Renal cortex interstitium (tissue), 11 donors: ENCODE measurements around the gene TNFRSF8. TPM values are rescaled to one million over a fixed set of nuclear protein-coding genes. Genes with fewer than 3 reads are reported as not detected.

Source experiments
- DNase-seq, 11 donors: peaks; one replicate each; pipeline ENCODE4 v3.0.0-alpha.2; 2013; ENCODE audit warnings: low read depth in 9 of 11, low spot score in 4 of 11; ENCODE audit errors: extremely low read depth in 1 of 11
- polyA plus RNA-seq, 3 donors: library from polyadenylated mRNA; unstranded; fragments of 120-200 nt; gene quantifications; one replicate each; pipeline ENCODE4 v1.2.1, GENCODE V29; 2013; ENCODE audit not compliant: insufficient read length in 3 of 3

The TNFRSF8 gene
- polyA plus RNA-seq, 3 donors = 0.32 to 0.55 (median 0.44) TPM

DNA sequence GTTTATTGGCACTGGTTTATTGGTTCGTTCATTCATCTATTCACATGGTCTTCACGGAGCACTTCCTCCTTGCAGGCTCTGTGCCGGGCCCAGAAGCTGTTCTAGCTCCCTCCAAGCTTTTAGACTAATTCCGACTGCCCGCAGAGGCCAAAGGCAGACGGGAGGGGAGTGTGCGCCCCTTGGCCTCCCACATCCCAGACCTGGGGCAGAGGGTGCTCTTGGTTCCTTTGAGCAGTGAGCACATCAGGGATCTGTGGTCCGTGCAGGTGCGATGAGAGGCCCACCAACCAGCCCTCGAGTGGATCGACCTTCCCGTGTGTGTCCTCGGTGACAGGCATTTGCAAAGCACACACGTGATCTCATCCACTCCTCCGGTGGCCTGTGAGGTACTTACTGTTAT lies 65.0 kb downstream of the TNFRSF8 start:
- DNase-seq = no peak

DNA sequence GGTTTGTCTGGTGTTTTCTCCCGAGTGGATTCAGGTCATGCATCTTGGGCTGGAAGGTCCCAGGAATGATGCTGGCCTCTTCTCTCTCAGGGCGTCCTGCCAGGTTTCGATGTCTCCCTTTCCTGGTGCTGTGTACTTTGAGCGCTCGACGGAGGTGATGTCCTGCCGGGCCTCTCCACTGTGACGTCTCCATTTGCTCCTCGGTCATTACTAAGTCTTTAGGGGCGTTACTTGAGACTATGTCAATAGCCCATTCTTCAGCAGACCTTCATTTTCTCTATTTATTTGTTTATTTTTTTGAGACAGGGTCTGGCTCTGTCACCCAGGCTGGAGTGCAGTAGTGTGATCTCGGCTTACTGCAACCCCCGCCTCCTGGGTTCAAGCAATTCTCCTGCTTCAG lies 66.5 kb downstream of the TNFRSF8 start:
- no peak for DNase-seq

DNA sequence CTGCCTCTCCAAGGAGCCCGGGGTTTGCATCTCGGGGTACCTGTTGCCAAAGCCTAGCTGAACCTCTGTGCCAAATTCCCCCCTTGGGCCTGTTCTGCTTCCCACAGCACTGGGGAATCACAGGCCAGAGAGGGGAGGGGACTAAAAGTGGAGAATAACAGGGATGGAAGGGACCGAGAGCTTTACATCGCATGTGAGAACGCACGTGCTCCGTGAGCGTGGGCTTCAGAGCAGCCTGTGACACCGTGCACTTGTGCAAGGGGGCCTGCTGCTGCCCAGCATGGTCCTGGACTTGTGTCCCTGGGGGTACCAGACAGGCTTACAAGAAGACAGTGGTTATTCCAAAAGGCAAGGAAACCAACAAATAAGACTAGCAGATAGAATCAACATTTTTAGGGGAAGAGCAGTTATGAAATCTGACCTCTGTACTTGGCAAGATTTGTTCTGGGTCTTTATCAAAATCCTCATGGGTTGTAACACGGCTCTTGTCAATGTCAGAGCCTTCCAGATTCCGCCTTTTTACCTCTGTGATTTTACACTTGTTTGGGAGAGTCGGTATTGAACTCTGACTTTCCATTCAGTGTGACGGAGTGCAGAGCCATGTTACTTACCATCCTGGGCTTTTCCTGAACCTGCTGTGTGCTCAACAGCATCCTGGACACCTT lies 67.5 kb downstream of the TNFRSF8 start:
- no peak for DNase-seq

DNA sequence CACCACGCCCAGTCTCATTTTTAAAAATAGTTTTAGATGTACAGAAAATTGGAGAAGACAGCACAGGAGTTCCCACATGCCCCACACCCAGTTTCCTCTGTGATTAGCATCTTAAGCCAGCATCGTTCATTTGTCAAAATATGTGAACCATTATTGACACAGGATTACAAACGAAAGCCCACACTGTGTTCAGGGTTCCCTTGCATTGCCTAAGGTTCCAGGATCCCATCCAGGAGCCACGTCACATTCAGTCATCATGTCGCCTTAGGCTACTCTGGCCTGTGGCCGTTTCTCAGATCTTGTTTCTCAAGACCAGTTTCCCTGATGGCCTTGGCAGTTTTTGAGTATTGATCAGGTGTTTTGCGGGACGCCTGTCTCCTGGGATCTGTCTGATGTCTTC lies 69.0 kb downstream of the TNFRSF8 start:
- no peak for DNase-seq

DNA sequence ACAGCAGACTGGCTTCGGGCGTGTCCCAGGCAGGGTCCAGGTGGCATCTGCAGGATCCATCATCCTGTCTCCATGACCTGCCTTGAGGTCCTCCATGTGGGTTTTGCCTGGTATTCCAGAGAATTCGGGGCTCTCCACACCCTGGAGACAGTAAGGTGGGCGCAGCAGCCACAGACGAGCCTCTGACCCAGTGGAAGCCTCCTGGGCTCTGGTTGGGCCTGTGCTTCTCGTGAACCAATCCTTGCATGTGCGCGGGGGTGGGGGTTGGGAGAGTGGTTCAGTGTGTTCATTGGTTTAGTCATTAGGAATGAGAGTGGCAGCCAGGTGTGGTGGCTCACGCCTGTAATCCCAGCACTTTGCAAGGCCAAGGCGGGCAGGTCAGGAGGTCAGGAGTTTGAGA lies 71.6 kb downstream of the TNFRSF8 start:
- DNase-seq = no peak

DNA sequence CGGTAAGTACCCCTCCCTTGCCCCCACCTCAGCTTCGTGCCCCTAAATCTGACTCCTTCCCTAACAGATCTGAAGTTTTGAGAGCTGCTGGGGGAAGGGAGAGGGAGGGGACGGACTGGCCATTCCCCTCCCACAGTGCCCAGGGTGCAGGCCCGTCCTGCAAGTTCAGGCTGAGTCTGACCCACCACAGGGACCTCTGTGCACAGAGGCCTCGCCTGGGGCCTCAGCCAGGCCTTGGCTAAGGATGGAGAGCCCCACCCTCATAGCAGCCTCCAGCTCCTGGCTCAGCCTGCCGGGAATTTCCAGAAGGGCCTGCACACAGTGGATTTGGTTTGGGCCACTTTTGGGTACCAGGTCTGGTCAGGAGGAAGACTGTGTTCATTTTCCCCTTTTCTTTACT lies 72.5 kb downstream of the TNFRSF8 start:
- DNase-seq = no peak

DNA sequence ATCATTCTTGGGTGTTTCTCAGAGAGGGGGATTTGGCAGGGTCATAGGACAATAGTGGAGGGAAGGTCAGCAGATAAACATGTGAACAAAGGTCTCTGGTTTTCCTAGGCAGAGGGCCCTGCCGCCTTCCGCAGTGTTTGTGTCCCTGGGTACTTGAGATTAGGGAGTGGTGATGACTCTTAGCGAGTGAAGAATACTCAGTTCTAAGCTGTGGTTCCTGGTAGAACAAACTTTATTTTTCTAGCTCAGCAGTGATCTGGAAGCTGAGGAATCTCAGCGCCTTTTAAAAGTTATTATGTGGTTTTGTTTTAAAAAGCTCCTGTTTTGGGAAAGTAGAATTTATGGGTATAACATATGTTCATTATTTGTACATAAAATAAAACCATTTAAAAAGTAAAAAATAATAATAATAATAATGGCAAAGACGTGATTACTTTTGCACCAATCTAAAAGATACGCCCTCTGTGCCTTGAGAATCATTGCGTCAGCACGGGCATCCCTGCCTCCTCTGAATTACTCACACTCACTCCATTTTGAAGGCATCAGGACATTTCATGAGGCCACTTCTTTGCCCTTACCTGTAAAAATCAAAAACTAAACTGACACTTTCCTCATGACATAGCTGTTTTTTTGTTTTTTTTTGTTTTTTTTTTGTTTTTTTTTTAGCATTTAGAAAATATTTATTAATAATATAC lies 74.0 kb downstream of the TNFRSF8 start:
- DNase-seq = no peak

DNA sequence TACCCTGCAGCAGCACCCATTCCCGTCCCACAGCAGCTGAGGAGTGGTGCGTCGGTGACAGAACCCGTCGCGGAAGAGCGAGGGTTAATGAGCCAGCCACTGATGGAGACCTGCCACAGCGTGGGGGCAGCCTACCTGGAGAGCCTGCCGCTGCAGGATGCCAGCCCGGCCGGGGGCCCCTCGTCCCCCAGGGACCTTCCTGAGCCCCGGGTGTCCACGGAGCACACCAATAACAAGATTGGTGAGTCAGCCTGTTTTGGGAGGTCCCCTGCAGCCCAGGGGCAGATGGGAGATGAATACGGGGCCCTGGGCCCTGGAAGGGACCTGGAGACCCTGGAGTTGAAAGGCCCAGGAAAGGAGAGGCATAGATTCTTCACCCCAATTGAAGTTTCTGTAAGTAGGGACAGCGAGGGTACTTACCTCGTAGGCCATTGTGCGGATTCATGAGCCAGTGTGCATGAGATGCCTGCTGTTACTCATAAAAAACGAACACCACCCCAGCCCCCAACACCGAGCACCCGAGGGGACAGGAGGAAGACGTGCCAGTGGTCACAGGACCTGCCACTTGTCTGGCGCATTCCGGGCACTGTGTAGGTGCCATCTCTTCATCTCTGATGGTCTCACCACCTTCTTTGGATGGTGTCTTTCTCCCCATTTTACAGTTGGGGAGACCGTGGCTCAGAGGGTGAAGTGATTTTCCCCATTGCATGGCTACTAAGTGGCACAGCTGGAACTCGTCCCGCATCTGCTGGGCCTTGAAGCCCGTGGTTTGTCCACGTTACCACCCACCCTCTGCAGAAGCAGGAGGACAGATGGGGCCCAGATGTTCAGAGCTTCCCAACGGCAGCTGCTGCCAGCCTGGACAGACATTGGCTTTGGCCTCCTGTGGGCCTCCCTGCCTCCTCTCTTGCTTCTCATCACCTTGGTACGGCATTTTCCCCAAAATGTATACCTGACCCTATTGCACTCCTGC lies 75.4 kb downstream of the TNFRSF8 start:
- DNase-seq = no peak

DNA sequence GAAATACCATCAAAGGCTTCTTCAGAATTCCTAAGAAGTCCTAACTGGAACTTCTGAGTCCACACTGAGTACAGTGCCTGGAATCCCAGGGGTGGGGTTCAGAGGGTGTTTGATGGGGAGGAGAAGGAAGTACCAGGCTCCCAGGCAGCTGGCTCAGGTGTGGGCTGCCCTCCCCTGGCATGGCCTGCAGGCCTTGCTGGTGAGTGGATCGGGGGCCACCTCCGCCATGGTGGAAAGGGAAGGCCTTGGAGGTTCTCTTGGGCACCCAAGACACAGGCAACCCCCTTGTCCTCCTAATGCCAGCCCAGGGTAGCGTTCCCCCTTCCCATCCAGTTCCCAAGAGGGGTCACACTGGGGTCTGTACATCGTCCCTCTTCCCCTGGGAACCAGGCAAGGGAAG lies 76.9 kb downstream of the TNFRSF8 start:
- no peak for DNase-seq

DNA sequence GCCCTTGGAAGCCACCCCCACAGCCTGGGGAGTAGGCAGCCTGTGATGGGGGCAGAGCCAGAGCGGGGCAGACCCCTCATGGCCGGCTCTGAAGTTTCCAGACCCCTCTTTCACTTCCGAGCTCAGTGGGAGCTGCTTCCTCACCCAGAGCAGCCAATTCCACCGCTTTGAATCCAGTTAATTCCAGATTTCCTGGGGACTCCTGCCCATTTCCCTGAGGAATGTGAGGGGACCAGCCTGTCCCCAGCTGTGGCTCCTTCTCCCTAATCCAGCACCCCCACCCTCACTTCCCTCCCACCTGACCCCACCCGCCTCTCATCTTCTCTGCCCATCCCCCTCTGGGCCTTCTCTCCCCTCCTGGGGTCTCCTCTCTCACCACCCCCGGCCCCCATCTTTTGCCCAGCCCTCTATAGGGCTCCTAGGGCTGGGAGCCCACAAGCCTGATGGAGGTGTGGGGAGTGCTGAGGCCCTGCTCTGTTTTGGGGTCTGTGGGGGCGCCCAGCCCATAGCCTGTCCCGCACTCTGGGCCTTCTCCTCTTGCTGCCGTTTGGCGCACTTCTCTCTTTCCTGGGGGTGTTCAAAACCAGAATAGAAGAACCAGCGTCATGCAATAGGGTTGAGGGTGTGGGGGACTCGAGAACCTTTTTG lies 77.5 kb downstream of the TNFRSF8 start:
- DNase-seq = no peak

DNA sequence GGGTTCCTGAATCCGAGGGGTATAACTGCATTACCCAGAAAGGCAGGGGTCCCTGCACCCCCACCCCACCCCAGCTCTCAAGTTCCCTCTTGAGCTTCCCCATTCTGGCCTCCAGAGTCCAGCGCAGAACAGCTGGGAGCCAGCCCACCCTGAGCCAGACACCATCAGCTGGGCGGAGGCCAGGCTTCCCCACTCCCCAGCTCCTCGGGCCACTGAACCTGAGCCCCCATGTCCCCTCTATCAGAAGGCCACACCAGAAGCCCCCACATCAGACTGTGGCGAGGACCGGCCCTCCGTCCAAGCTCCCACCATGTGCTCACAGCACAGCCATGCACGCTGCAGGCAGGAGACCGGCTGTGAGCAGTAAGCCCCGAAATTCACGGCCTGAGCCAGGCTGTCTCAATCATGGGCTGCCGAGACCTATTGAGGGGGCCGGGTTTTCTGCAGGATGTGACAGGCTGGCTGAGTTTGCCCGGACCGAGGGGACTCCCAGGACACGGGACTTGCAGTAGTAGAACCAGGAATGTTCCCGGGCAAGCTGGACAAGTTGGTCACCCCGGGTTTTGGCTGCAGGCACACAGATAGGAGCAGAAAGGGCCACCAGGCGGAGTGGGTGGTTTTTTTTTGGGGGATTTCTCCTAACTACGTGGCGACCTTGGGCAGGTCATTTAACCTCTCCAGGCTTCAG lies 78.2 kb downstream of the TNFRSF8 start:
- DNase-seq = no peak

DNA sequence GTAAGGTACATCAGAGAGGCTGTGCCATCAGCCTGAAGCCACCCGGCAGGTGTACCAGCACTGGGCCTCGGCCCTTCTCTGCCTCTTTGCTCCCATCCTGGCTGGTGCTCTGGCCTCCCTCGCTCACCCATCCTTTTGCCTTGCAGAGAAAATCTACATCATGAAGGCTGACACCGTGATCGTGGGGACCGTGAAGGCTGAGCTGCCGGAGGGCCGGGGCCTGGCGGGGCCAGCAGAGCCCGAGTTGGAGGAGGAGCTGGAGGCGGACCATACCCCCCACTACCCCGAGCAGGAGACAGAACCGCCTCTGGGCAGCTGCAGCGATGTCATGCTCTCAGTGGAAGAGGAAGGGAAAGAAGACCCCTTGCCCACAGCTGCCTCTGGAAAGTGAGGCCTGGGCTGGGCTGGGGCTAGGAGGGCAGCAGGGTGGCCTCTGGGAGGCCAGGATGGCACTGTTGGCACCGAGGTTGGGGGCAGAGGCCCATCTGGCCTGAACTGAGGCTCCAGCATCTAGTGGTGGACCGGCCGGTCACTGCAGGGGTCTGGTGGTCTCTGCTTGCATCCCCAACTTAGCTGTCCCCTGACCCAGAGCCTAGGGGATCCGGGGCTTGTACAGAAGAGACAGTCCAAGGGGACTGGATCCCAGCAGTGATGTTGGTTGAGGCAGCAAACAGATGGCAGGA lies 79.2 kb downstream of the TNFRSF8 start:
- no peak for DNase-seq

DNA sequence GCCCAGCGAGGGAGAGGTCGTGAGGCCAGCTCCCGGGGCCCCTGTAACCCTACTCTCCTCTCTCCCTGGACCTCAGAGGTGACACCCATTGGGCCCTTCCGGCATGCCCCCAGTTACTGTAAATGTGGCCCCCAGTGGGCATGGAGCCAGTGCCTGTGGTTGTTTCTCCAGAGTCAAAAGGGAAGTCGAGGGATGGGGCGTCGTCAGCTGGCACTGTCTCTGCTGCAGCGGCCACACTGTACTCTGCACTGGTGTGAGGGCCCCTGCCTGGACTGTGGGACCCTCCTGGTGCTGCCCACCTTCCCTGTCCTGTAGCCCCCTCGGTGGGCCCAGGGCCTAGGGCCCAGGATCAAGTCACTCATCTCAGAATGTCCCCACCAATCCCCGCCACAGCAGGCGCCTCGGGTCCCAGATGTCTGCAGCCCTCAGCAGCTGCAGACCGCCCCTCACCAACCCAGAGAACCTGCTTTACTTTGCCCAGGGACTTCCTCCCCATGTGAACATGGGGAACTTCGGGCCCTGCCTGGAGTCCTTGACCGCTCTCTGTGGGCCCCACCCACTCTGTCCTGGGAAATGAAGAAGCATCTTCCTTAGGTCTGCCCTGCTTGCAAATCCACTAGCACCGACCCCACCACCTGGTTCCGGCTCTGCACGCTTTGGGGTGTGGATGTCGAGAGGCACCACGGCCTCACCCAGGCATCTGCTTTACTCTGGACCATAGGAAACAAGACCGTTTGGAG lies 80.0 kb downstream of the TNFRSF8 start:
- no peak for DNase-seq

DNA sequence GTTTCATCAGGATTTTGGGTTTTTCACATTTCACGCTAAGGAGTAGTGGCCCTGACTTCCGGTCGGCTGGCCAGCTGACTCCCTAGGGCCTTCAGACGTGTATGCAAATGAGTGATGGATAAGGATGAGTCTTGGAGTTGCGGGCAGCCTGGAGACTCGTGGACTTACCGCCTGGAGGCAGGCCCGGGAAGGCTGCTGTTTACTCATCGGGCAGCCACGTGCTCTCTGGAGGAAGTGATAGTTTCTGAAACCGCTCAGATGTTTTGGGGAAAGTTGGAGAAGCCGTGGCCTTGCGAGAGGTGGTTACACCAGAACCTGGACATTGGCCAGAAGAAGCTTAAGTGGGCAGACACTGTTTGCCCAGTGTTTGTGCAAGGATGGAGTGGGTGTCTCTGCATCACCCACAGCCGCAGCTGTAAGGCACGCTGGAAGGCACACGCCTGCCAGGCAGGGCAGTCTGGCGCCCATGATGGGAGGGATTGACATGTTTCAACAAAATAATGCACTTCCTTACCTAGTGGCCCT lies 80.6 kb downstream of the TNFRSF8 start:
- no peak for DNase-seq

DNA sequence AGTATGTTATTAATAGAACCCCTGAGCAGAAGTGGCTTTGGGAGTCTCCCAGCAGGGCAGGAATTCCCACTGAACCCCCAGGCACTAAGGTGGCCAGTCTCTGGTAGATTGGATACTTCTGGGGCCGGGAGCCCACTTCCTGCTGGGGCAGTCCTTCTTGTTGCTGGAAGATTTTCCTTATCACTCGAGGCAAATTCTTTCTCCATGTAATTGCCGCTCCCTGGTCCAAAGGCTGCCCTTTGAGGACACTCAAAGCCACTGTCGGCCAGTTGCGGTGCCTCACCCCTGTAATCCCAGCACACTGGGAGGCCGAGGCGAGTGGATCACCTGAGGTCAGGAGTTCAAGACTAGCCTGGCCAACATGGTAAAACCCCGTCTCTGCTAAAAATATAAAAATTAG lies 81.1 kb downstream of the TNFRSF8 start:
- no peak for DNase-seq

DNA sequence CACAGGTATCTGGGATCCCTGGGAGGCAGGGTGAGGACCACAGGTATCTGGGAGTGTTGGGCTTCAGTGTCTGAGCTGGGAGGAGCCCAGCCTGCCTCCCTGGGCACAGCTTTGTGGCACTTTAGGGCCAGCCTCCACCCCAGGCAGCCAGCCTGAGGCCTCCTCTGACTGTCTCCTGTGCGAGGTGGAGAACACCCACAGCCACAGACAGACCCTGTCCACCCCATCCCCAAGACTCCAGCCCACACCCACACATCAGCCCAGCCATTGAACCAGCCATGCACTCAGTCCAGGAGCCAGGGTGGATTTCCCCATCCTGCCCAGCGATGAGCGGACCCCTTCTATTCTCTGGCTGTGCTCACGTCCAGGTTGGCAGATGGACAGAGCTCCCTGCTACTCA lies 81.9 kb downstream of the TNFRSF8 start:
- no peak for DNase-seq

DNA sequence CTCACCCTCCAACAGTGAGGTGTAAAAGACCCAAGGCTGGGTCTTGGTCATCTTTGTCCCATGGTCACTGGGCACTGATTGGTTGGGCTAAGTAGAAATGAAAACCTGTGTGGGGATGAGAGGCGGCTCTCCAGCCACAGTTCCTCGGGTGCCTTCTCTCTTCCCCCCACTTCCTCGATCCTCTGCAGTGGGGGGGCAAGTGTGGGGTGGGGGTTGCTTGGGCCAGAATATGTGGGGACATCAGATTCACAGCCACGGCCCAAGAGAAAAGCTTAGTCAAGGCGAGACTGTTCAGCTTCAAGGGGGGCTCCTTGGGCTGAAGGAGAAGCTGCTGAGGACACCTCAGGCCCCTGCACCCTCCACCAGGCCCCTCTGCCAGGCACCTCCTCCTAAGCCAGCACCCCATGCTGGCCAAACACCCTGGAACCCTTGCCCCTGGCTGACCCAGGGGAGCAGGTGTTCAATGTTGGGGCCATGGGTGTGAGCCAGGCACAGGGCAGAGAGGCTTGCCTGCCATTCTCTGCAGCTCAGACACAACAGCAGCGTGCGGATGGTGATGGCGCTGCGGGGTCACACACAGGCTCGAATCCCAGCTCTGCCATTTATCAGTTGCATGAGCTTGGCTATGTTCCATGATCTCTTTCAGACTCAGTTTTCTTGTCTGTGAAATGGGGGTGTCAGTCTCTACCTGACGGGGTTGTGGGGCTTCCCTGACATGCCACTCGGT lies 82.7 kb downstream of the TNFRSF8 start:
- DNase-seq = no peak
